Measurements from ENCODE around the gene HIC2. TPM values are rescaled to one million over a fixed set of nuclear protein-coding genes. Genes with fewer than 3 reads are reported as not detected.

The HIC2 gene
- total and polyA plus RNA-seq, 9 of the 15 experiments (the other 6 are each of a cell fraction or from before 2014, with no cell fraction given) = 1.7 to 117 (median 35.5) TPM

DNA sequence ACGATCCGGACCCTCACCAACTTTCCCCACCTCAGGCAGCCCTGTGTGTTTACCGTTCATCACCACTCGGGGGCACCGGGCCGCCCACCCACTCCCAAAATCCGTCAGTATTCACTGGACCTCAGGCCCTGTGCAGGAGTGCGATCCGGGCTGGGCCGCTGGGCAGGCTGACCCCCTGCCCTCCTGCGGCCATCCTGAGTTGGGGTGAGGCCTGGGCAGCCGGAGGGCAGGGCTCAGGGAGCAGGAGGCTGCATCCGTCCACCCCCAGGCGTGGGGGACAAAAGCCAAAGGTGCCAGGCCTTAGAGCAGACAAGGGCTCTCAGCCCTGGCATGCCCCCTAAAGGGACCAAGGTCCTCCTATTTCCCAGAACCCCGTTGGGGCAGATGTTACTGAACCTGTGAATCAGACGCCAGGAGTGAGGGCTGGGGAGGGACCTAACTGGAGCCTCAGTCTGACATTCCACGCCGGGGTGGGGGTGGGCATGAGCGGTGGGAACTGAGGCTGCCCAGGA is 33.2 kb downstream of the HIC2 start (continued):
- no peak for TF ChIP-seq E2F4 (CRISPR knock-in tag; IDR thresholded peaks at IDR 0.05; ENCODE audit: low read depth)
- TF ChIP-seq PML (IDR thresholded peaks at IDR 0.05; ENCODE audit: low read length) = peak; percentile 15; the same call in 1 of the 2 replicates
- TF ChIP-seq, protein P1, sequence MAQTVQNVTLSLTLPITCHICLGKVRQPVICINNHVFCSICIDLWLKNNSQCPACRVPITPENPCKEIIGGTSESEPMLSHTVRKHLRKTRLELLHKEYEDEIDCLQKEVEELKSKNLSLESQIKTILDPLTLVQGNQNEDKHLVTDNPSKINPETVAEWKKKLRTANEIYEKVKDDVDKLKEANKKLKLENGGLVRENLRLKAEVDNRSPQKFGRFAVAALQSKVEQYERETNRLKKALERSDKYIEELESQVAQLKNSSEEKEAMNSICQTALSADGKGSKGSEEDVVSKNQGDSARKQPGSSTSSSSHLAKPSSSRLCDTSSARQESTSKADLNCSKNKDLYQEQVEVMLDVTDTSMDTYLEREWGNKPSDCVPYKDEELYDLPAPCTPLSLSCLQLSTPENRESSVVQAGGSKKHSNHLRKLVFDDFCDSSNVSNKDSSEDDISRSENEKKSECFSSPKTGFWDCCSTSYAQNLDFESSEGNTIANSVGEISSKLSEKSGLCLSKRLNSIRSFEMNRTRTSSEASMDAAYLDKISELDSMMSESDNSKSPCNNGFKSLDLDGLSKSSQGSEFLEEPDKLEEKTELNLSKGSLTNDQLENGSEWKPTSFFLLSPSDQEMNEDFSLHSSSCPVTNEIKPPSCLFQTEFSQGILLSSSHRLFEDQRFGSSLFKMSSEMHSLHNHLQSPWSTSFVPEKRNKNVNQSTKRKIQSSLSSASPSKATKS (CRISPR knock-in tag; IDR thresholded peaks at IDR 0.05) = no peak
- no peak for TF ChIP-seq ZNF639 (CRISPR knock-in tag; conservative IDR thresholded peaks at IDR 0.05 in 1 of 2, IDR thresholded peaks at IDR 0.05 in 1 of 2)
- TF ChIP-seq MED1 (CRISPR knock-in tag; IDR thresholded peaks at IDR 0.05; ENCODE audit: borderline replicate concordance) = peak; percentile 20; the same call in 1 of the 2 replicates
- no peak; the same call in 1 of the 2 replicates for TF ChIP-seq ZNF586 (CRISPR knock-in tag; conservative IDR thresholded peaks at IDR 0.05)
- no peak for TF ChIP-seq PYGO2 (tag; IDR thresholded peaks at IDR 0.05)
- no peak for TF ChIP-seq ZNF407 (IDR thresholded peaks at IDR 0.05; ENCODE audit: low read depth)
- no peak for TF ChIP-seq CREB3L1 (IDR thresholded peaks at IDR 0.05; ENCODE audit: borderline replicate concordance, low read depth)
- 0 out of 2 replicates have a peak, but pooled peaks have one; percentile 17 for TF ChIP-seq OTX1 (CRISPR knock-in tag; IDR thresholded peaks at IDR 0.05)
- TF ChIP-seq ZNF143 (CRISPR knock-in tag; IDR thresholded peaks at IDR 0.05) = peak; percentile 31; the same call in 1 of the 2 replicates
- TF ChIP-seq ZNF121 (CRISPR knock-in tag; conservative IDR thresholded peaks at IDR 0.05) = no peak

Measured in K562 (cell line).